ENCODE results near the gene STXBP5.

DNA sequence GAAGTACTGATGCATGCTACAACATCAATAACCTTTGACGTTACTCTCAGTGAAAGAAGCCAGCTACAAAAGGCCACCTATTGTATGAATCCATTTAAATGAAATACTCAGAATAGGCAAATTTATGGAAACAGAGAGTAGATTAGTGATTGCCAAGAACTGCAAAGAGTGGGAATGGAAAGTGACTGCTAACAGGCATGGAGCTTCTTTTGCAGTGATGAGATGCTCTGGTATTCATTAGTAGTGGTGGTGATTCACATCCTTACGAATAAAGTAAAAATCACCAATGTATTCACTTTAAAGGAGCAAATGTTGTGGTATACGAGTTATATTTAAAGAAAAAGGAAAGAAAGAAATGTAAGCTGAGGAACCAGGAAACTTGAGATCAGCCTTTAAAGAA is 177.5 kb downstream of the STXBP5 start:
- TF ChIP-seq, protein P1, sequence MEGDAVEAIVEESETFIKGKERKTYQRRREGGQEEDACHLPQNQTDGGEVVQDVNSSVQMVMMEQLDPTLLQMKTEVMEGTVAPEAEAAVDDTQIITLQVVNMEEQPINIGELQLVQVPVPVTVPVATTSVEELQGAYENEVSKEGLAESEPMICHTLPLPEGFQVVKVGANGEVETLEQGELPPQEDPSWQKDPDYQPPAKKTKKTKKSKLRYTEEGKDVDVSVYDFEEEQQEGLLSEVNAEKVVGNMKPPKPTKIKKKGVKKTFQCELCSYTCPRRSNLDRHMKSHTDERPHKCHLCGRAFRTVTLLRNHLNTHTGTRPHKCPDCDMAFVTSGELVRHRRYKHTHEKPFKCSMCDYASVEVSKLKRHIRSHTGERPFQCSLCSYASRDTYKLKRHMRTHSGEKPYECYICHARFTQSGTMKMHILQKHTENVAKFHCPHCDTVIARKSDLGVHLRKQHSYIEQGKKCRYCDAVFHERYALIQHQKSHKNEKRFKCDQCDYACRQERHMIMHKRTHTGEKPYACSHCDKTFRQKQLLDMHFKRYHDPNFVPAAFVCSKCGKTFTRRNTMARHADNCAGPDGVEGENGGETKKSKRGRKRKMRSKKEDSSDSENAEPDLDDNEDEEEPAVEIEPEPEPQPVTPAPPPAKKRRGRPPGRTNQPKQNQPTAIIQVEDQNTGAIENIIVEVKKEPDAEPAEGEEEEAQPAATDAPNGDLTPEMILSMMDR (IDR thresholded peaks at IDR 0.05; ENCODE audit: low read depth, low read length) = no peak
- no peak for TF ChIP-seq MYC (IDR thresholded peaks at IDR 0.05; ENCODE audit: low read depth, low read length)
